NT2/D1 (cell line): ENCODE data around the gene SREBF2.

Source experiments
- DNase-seq: peaks from one replicate; pipeline ENCODE4 v3.0.0-alpha.2; 2011; ENCODE audit warnings: low read depth, low spot score
- H3K27me3 ChIP-seq: 2 replicates; pipeline ENCODE4 v1.6.0; 2011; ENCODE audit warnings: mild to moderate bottlenecking; ENCODE audit not compliant: insufficient read length, insufficient read depth
- H3K36me3 ChIP-seq: 2 replicates; pipeline ENCODE4 v1.6.1; 2011; ENCODE audit warnings: mild to moderate bottlenecking, low read length, mixed read lengths; ENCODE audit not compliant: insufficient read depth, insufficient read length
- H3K4me1 ChIP-seq: 2 replicates; pipeline ENCODE4 v1.5.1; 2011; ENCODE audit not compliant: insufficient read depth, insufficient read length
- H3K4me3 ChIP-seq: 2 replicates; pipeline ENCODE4 v1.5.1; 2011; ENCODE audit warnings: low read depth; ENCODE audit not compliant: insufficient read length
- H3K9ac ChIP-seq: 2 replicates; pipeline ENCODE4 v1.6.0; 2011; ENCODE audit warnings: low read depth; ENCODE audit not compliant: insufficient read length
- H3K9me3 ChIP-seq: 2 replicates; pipeline ENCODE4 v1.5.1; 2011; ENCODE audit warnings: mild to moderate bottlenecking, low read length; ENCODE audit not compliant: insufficient read depth
- SUZ12 ChIP-seq: IDR thresholded peaks from 2 replicates; pipeline ENCODE4 v1.6.1; 2011; ENCODE audit not compliant: insufficient read length, insufficient read depth; ENCODE audit errors: extremely low read depth
- YY1 ChIP-seq: IDR thresholded peaks from 2 replicates; pipeline ENCODE4 v1.6.1; 2011; ENCODE audit not compliant: insufficient read length, insufficient read depth
- ZNF274 ChIP-seq: IDR thresholded peaks from 2 replicates; pipeline ENCODE4 v1.6.1; 2011; ENCODE audit warnings: mild to moderate bottlenecking, low read depth, low read length

Gene SREBF2

GRCh38 chr22:41916745-41917358 is 83.9 kb downstream of the SREBF2 start:
- Histone ChIP-seq H3K4me3 (no peak overlapping the region), H3K9ac (no peak overlapping the region), H3K27me3 (peaks cover 74% of the 10 kb centered on the region), H3K4me1 (peaks cover 7% of the 10 kb centered on the region), H3K9me3 (no peaks in the 10 kb centered on the region), H3K36me3 (no peaks in the 10 kb centered on the region)
- DNase-seq: no peak
- no peak for TF ChIP-seq SUZ12
- no peak for TF ChIP-seq YY1
- no peak for TF ChIP-seq ZNF274

- DNase-seq: no peak
- peaks cover 3% of the 10 kb centered on the region for H3K4me1 ChIP-seq
- no peaks in the 10 kb centered on the region for H3K9me3 ChIP-seq
- no peak overlapping the region for H3K9ac ChIP-seq
- TF ChIP-seq ZNF274 (no peak), SUZ12 (no peak), YY1 (no peak)
- H3K36me3 ChIP-seq: no peaks in the 10 kb centered on the region
- H3K27me3 ChIP-seq: peaks cover 68% of the 10 kb centered on the region
- no peak overlapping the region for H3K4me3 ChIP-seq
These were observed 84.5 kb downstream of the SREBF2 start for GRCh38 chr22:41917375-41917902.

- no peak overlapping the region for H3K9ac ChIP-seq
- DNase-seq: no peak
- TF ChIP-seq YY1: no peak
- no peak for TF ChIP-seq ZNF274
- no peak for TF ChIP-seq SUZ12
- H3K27me3 ChIP-seq: peaks cover 66% of the 10 kb centered on the region
- H3K4me1 ChIP-seq: peaks cover 3% of the 10 kb centered on the region
- no peak overlapping the region for H3K4me3 ChIP-seq
- no peaks in the 10 kb centered on the region for H3K36me3 ChIP-seq
- no peaks in the 10 kb centered on the region for H3K9me3 ChIP-seq
These were observed 85.2 kb downstream of the SREBF2 start for GRCh38 chr22:41917903-41918791.

- no peaks in the 10 kb centered on the region for H3K9me3 ChIP-seq
- TF ChIP-seq ZNF274: no peak
- TF ChIP-seq YY1: no peak
- no peak for TF ChIP-seq SUZ12
- peaks cover 5% of the 10 kb centered on the region for H3K4me1 ChIP-seq
- peak overlapping the region; percentile 2 for H3K4me3 ChIP-seq
- H3K27me3 ChIP-seq: peaks cover 59% of the 10 kb centered on the region
- no peaks in the 10 kb centered on the region for H3K36me3 ChIP-seq
- peak overlapping the region; percentile 26 for H3K9ac ChIP-seq
- no peak for DNase-seq
These were observed 86.7 kb downstream of the SREBF2 start for GRCh38 chr22:41919357-41920224.

- H3K4me3 ChIP-seq: no peak overlapping the region
- H3K9me3 ChIP-seq: no peaks in the 10 kb centered on the region
- H3K36me3 ChIP-seq: no peaks in the 10 kb centered on the region
- H3K4me1 ChIP-seq: peaks cover 5% of the 10 kb centered on the region
- TF ChIP-seq SUZ12 (no peak), ZNF274 (no peak), YY1 (no peak)
- H3K9ac ChIP-seq: no peak overlapping the region
- DNase-seq: no peak
- H3K27me3 ChIP-seq: peaks cover 56% of the 10 kb centered on the region
These were observed 87.5 kb downstream of the SREBF2 start for GRCh38 chr22:41920271-41920976.

- no peaks in the 10 kb centered on the region for H3K9me3 ChIP-seq
- H3K4me1 ChIP-seq: peaks cover 13% of the 10 kb centered on the region
- H3K36me3 ChIP-seq: no peaks in the 10 kb centered on the region
- DNase-seq: no peak
- no peak overlapping the region for H3K4me3 ChIP-seq
- TF ChIP-seq SUZ12 (no peak), YY1 (no peak), ZNF274 (no peak)
- peaks cover 42% of the 10 kb centered on the region for H3K27me3 ChIP-seq
- no peak overlapping the region for H3K9ac ChIP-seq
These were observed 89.4 kb downstream of the SREBF2 start for GRCh38 chr22:41922328-41922727.
